OCI-LY7 (cell line): ENCODE measurements around the gene ECSIT.
"Not testable (repeated sequence)": the region's sequence is repeated elsewhere in the genome, so short reads cannot be mapped to it uniquely, and the experiment has no call there.

Experiments used
- CTCF ChIP-seq: fragments of 200-600 bp; sonication (generic); conservative IDR thresholded peaks from 2 replicates; pipeline ENCODE4 v1.5.1; 2014; ENCODE audit warnings: mild to moderate bottlenecking, antibody characterized with exemption, low read length, moderate library complexity, mixed read lengths
- EZH2phosphoT487 ChIP-seq: fragments of 200-600 bp; sonication (generic); IDR thresholded peaks from 2 replicates; pipeline ENCODE4 v1.6.1; 2018; ENCODE audit warnings: low read depth, borderline replicate concordance, mild to moderate bottlenecking, mixed run types, antibody characterized with exemption, low read length, moderate library complexity, mixed read lengths

GRCh38 chr19:11564082-11564807, 35.3 kb upstream of the ECSIT start:
- not testable (repeated sequence) for TF ChIP-seq CTCF, EZH2phosphoT487
